Adrenal gland (tissue), 12 donors: ENCODE measurements around the gene SUB1. TPM values are rescaled to one million over a fixed set of nuclear protein-coding genes. Genes with fewer than 3 reads are reported as not detected.
"Not testable (repeated sequence)": the region's sequence is repeated elsewhere in the genome, so short reads cannot be mapped to it uniquely, and the experiment has no call there.

Experiments used
- DNase-seq, 7 donors: peaks; one replicate each; pipeline ENCODE4 v3.0.0-alpha.2; 2019 to 2020
- H3K27ac ChIP-seq, 5 donors: fragments of 200-600 bp; sonication (generic) in 4 of 5; 1 replicate in 3 of 5; 2 replicates in 2 of 5; pipeline versions ENCODE4 v1.5.1 to v1.8.0; 2016 to 2020; ENCODE audit warnings: mild to moderate bottlenecking in 1 of 5
- H3K27me3 ChIP-seq: fragments of 200-600 bp; 2 replicates; pipeline ENCODE4 v1.8.0; 2021
- H3K36me3 ChIP-seq, 2 donors: fragments of 200-600 bp; replicated peaks in 1 of 2; 1 replicate in 1 of 2; 2 replicates in 1 of 2; pipeline versions ENCODE4 v1.5.1 to v1.8.0; 2018 to 2022
- H3K4me1 ChIP-seq, 2 donors: fragments of 200-600 bp; replicated peaks in 1 of 2; 1 replicate in 1 of 2; 2 replicates in 1 of 2; pipeline versions ENCODE4 v1.5.1 to v1.8.0; 2018 to 2021
- H3K4me3 ChIP-seq, 4 donors: fragments of 200-600 bp; sonication (generic) in 3 of 4; one replicate each; pipeline ENCODE4 v1.5.1; 2016 to 2018
- H3K9me3 ChIP-seq, 3 donors: fragments of 200-600 bp; sonication (generic) in 1 of 3; replicated peaks in 1 of 3; 1 replicate in 2 of 3; 2 replicates in 1 of 3; pipeline versions ENCODE4 v1.5.1 to v1.8.0; 2016 to 2021
- CTCF ChIP-seq, 6 experiments: fragments of 450-650 bp in 4 of 6; fragments of 200-600 bp in 2 of 6; sonication (generic) in 1 of 6; IDR thresholded peaks; 1 replicate in 5 of 6; 2 replicates in 1 of 6; pipeline versions ENCODE4 v1.5.1 to v1.8.0; 2016 to 2021; ENCODE audit warnings: antibody characterized with exemption in 6 of 6, mild to moderate bottlenecking in 2 of 6, moderate library complexity in 1 of 6
- POLR2A ChIP-seq, 2 donors: fragments of 450-650 bp; IDR thresholded peaks; one replicate each; pipeline ENCODE4 v1.6.1; 2017; ENCODE audit warnings: antibody characterized with exemption in 2 of 2, mild to moderate bottlenecking in 2 of 2, moderate library complexity in 1 of 2
- WGBS, 4 donors: extraction: QIAGEN DNeasy Blood & Tissue Kit in 2 of 4; methylation state at CpG; one replicate each; pipeline versions ENCODE4 v1.1.5 to v1.1.7; 2013 to 2017; 5-methylcytosine and 5-hydroxymethylcytosine counted together
- intact Hi-C, 2 donors: fragments of 100-400 bp; cut with DNase I; formaldehyde crosslinking; loops; one replicate each; pipeline versions ENCODE4 v1.14.1 to v1.15.0; 2022 to 2023
- polyA plus RNA-seq, 3 donors: library from polyadenylated mRNA; stranded (reverse); fragments of 200-250 nt in 2 of 3; fragments of 350-450 nt in 1 of 3; fragmentation: Illumina TruSeq in 1 of 3; extraction: RNeasy Lipid Tissue Mini Kit (QIAGEN cat#74804) in 1 of 3; gene quantifications; one replicate each; pipeline ENCODE4 v1.2.3, GENCODE V29; 2013 to 2014
- total RNA-seq, 9 donors: library from RNA; depleted of rRNA in 4 of 9; stranded (reverse); fragments of >200 nt in 4 of 9; fragments of 120-200 nt in 1 of 9; fragmentation: NEBNext Ultra II Directional in 1 of 9; extraction: Animal tissue kit (Norgen Biotek cat#: 25700) in 1 of 9; gene quantifications; one replicate each; pipeline versions ENCODE4 v1.1.0 to v1.2.4, GENCODE V29; 2013 to 2023
- donor health status: healthy with polysubstance abuse.
- donor health status: Bipolar disorder and iron deficiency.
- donor health status: DM: yes; HTN: yes; CAD: no.
- donor health status: DM: no; HTN: no; CAD: no.
- donor health status: DM: no; HTN: no; CAD: no.
- donor health status: DM: yes; HTN: yes; CAD: no.

The SUB1 gene
- total and polyA plus RNA-seq, 12 donors = 48.1 to 439 (median 166) TPM

- H3K27ac ChIP-seq = no peak overlapping the region
- H3K27me3 ChIP-seq = no peaks in the 10 kb centered on the region
- WGBS, 4 donors = 92 to 97% (median 95%) methylated on average over 8 of the region's 8 CpGs
- H3K9me3 ChIP-seq = no peaks in the 10 kb centered on the region
- no peaks in the 10 kb centered on the region for H3K36me3 ChIP-seq
- no peak for TF ChIP-seq CTCF (IDR thresholded peaks at IDR 0.05)
- no peak for TF ChIP-seq POLR2A (IDR thresholded peaks at IDR 0.05)
- no peak for DNase-seq
- H3K4me1 ChIP-seq = no peaks in the 10 kb centered on the region
- intact Hi-C loops = no loop called here
- H3K4me3 ChIP-seq = no peak overlapping the region
Measured at GRCh38 chr5:32543291-32543690, 42.1 kb upstream of the SUB1 start.

GRCh38 chr5:32545102-32545800 lies 40.1 kb upstream of the SUB1 start:
- 62 to 74% (median 69%) methylated on average over 12 of the region's 12 CpGs for WGBS, 4 donors
- Histone ChIP-seq H3K27me3 (no peaks in the 10 kb centered on the region), H3K27ac (no peak overlapping the region), H3K4me1 (no peaks in the 10 kb centered on the region), H3K9me3 (no peaks in the 10 kb centered on the region), H3K36me3 (no peaks in the 10 kb centered on the region), H3K4me3 (no peak overlapping the region)
- DNase-seq = no peak
- intact Hi-C loops = no loop called here
- no peak for TF ChIP-seq CTCF (IDR thresholded peaks at IDR 0.05)
- no peak for TF ChIP-seq POLR2A (IDR thresholded peaks at IDR 0.05)

GRCh38 chr5:32551194-32551593 lies 34.2 kb upstream of the SUB1 start:
- intact Hi-C loops = no loop called here

DNA sequence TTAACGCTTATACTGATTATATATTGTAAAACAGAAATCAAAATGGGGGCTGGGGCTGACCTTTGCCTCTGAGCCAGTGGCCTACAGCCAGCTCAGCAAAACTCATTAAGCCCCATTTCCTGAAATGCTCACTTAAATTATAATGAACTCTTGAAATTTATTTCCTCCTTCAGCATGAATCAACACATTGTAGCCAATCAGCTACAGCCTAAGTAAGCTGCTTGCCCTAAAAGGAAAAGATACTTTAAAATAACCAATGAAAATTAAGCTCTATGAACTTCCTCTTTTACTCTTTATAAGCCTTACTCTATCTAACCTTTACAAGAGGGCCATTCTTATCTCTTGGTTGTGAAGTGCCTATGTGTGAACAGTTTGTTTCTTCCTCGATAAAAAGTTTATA lies 33.5 kb upstream of the SUB1 start:
- 90 to 96% (median 91%) methylated on average over 2 of the region's 2 CpGs for WGBS, 4 donors
- no peak overlapping the region for H3K27ac ChIP-seq
- H3K4me3 ChIP-seq = no peak overlapping the region
- no peaks in the 10 kb centered on the region for H3K36me3 ChIP-seq
- intact Hi-C loops = no loop called here
- no peaks in the 10 kb centered on the region for H3K27me3 ChIP-seq
- H3K4me1 ChIP-seq = no peaks in the 10 kb centered on the region
- TF ChIP-seq POLR2A (IDR thresholded peaks at IDR 0.05) = no peak
- TF ChIP-seq CTCF (IDR thresholded peaks at IDR 0.05) = no peak
- no peaks in the 10 kb centered on the region for H3K9me3 ChIP-seq
- no peak for DNase-seq

More at GRCh38 chr5:32551194-32551593, 34.2 kb upstream of the SUB1 start:
- H3K27ac ChIP-seq = no peak overlapping the region
- TF ChIP-seq CTCF (IDR thresholded peaks at IDR 0.05) (no peak), POLR2A (IDR thresholded peaks at IDR 0.05) (no peak)
- DNase-seq = no peak
- no peaks in the 10 kb centered on the region for H3K4me1 ChIP-seq
- H3K36me3 ChIP-seq = no peaks in the 10 kb centered on the region
- 64 to 78% (median 73%) methylated on average over 3 of the region's 3 CpGs for WGBS, 4 donors
- no peak overlapping the region for H3K4me3 ChIP-seq
- no peaks in the 10 kb centered on the region for H3K9me3 ChIP-seq
- no peaks in the 10 kb centered on the region for H3K27me3 ChIP-seq

- H3K4me3 ChIP-seq, intact Hi-C loops, H3K36me3 ChIP-seq, H3K4me1 ChIP-seq, DNase-seq, H3K27me3 ChIP-seq, H3K9me3 ChIP-seq, H3K27ac ChIP-seq: not testable (repeated sequence)
- WGBS, 4 donors = 96 to 98% (median 97%) methylated on average over 6 of the region's 6 CpGs
Measured at GRCh38 chr5:32552491-32552890, 32.9 kb upstream of the SUB1 start.
